Karpas-422 (cell line): ENCODE measurements around the gene D2HGDH. TPM values are rescaled to one million over a fixed set of nuclear protein-coding genes. Genes with fewer than 3 reads are reported as not detected.

Experiments used
- DNase-seq: peaks from one replicate; pipeline ENCODE4 v3.0.0-alpha.2; 2015
- H2AFZ ChIP-seq: fragments of 200-600 bp; sonication (generic); 2 replicates; pipeline ENCODE4 v1.6.1; 2014; ENCODE audit warnings: antibody characterized with exemption, low read length, mixed read lengths
- H3K27ac ChIP-seq: fragments of 200-600 bp; sonication (generic); 2 replicates; pipeline ENCODE4 v1.5.1; 2014; ENCODE audit warnings: mild to moderate bottlenecking, low read length, moderate library complexity
- H3K27me3 ChIP-seq: fragments of 200-600 bp; sonication (generic); 2 replicates; pipeline ENCODE4 v1.6.1; 2014; ENCODE audit warnings: low read length, mixed read lengths
- H3K36me3 ChIP-seq: fragments of 200-600 bp; sonication (generic); 2 replicates; pipeline ENCODE4 v1.6.1; 2014; ENCODE audit warnings: low read length, mixed read lengths; ENCODE audit not compliant: insufficient read depth
- H3K4me1 ChIP-seq: fragments of 200-600 bp; sonication (generic); 2 replicates; pipeline ENCODE4 v1.6.1; 2014; ENCODE audit warnings: mild to moderate bottlenecking, low read length, mixed read lengths
- H3K4me2 ChIP-seq: fragments of 200-600 bp; sonication (generic); 2 replicates; pipeline ENCODE4 v1.6.1; 2014; ENCODE audit warnings: low read length, low read depth, mild to moderate bottlenecking; ENCODE audit not compliant: poor library complexity, severe bottlenecking
- H3K4me3 ChIP-seq: fragments of 200-600 bp; sonication (generic); 2 replicates; pipeline ENCODE4 v1.5.1; 2014; ENCODE audit warnings: mild to moderate bottlenecking, antibody characterized with exemption, low read length, mixed read lengths
- H3K79me2 ChIP-seq: fragments of 200-600 bp; sonication (generic); 2 replicates; pipeline ENCODE4 v1.6.1; 2014; ENCODE audit warnings: mild to moderate bottlenecking, low read length, mixed read lengths
- H3K9ac ChIP-seq: fragments of 200-600 bp; sonication (generic); 2 replicates; pipeline ENCODE4 v1.6.0; 2014; ENCODE audit warnings: low read length
- H3K9me2 ChIP-seq: fragments of 200-600 bp; sonication (generic), shearing (Covaris generic); replicated peaks from 2 replicates; pipeline ENCODE4 v1.6.0; 2014; ENCODE audit warnings: mild to moderate bottlenecking, low read length, moderate library complexity; ENCODE audit not compliant: insufficient read depth
- H3K9me3 ChIP-seq: fragments of 300-700, 200-600 bp; sonication (generic); 2 replicates; pipeline ENCODE4 v1.6.1; 2014; ENCODE audit warnings: low read length, mixed read lengths
- H4K20me1 ChIP-seq: fragments of 200-600 bp; sonication (generic); 2 replicates; pipeline ENCODE4 v1.6.1; 2014; ENCODE audit warnings: mild to moderate bottlenecking, antibody characterized with exemption, low read length, low read depth; ENCODE audit not compliant: insufficient read depth
- total RNA-seq: library from RNA; depleted of rRNA; stranded (reverse); fragments of >200 nt; shearing (Covaris generic); gene quantifications from 2 replicates; pipeline ENCODE4 v1.2.3, GENCODE V29; 2014; ENCODE audit warnings: low replicate concordance

The D2HGDH gene
- total RNA-seq, 1 experiment from 2014 or later, result 21.2 TPM

GRCh38 chr2:241721852-241722251, 12.6 kb upstream of the D2HGDH start:
- no peak for DNase-seq

DNA sequence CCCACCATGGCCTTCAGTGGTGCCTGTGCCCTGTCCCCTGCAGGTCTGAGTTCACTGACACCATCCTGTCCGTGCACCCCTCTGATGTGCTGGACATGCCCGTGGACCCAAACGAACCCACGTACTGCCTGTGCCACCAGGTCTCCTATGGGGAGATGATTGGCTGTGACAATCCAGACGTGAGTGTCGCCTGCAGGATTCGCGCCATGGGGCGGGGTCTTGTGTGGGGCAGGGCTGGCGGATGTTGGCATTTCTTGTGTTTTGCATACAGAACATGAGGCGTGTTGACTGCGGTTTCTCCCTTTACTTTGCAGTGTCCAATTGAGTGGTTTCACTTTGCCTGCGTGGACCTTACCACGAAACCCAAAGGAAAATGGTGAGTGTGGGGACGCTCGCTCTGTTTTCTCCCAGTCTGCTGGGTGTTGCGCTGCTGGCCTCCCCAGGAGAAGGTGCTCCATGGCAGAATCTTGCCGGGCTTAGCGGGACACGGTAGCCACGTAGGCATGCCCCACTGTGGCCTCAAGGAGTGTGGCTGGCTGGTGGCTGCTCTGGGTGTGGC, 11.5 kb upstream of the D2HGDH start:
- Histone ChIP-seq H2AFZ (no peak overlapping the region), H3K79me2 (no peaks in the 10 kb centered on the region), H3K27me3 (no peaks in the 10 kb centered on the region), H4K20me1 (no peaks in the 10 kb centered on the region), H3K9me2 (no peaks in the 10 kb centered on the region), H3K9ac (no peak overlapping the region), H3K36me3 (peaks cover 31% of the 10 kb centered on the region), H3K9me3 (no peaks in the 10 kb centered on the region; the same call in 1 of the 2 replicates), H3K4me2 (no peak overlapping the region), H3K4me3 (no peak overlapping the region), H3K27ac (no peak overlapping the region), H3K4me1 (no peaks in the 10 kb centered on the region)
- DNase-seq, result no peak

More at GRCh38 chr2:241721852-241722251, 12.6 kb upstream of the D2HGDH start:
- Histone ChIP-seq H3K27me3 (no peaks in the 10 kb centered on the region), H3K4me3 (no peak overlapping the region), H3K4me2 (no peak overlapping the region), H3K36me3 (peaks cover 31% of the 10 kb centered on the region), H2AFZ (no peak overlapping the region), H3K79me2 (no peaks in the 10 kb centered on the region), H3K4me1 (no peaks in the 10 kb centered on the region), H3K9me2 (no peaks in the 10 kb centered on the region), H4K20me1 (no peaks in the 10 kb centered on the region), H3K9ac (no peak overlapping the region), H3K27ac (no peak overlapping the region), H3K9me3 (no peaks in the 10 kb centered on the region; the same call in 1 of the 2 replicates)

- Histone ChIP-seq H3K4me1 (no peaks in the 10 kb centered on the region), H3K9me3 (no peaks in the 10 kb centered on the region; the same call in 1 of the 2 replicates), H3K27me3 (no peaks in the 10 kb centered on the region), H3K4me2 (no peak overlapping the region), H3K4me3 (no peak overlapping the region), H3K27ac (no peak overlapping the region), H4K20me1 (no peaks in the 10 kb centered on the region), H3K9me2 (no peaks in the 10 kb centered on the region), H3K9ac (no peak overlapping the region), H3K36me3 (peaks cover 28% of the 10 kb centered on the region), H3K79me2 (no peaks in the 10 kb centered on the region), H2AFZ (no peak overlapping the region)
- peak; percentile 56 for DNase-seq
Measured at GRCh38 chr2:241724259-241724974, 10.0 kb upstream of the D2HGDH start.

- Histone ChIP-seq H3K79me2 (no peaks in the 10 kb centered on the region), H3K9ac (no peak overlapping the region), H4K20me1 (no peaks in the 10 kb centered on the region), H3K4me2 (no peak overlapping the region), H2AFZ (no peak overlapping the region), H3K4me3 (no peak overlapping the region), H3K36me3 (peaks cover 21% of the 10 kb centered on the region), H3K27me3 (no peaks in the 10 kb centered on the region), H3K9me3 (no peaks in the 10 kb centered on the region; the same call in 1 of the 2 replicates), H3K27ac (no peak overlapping the region), H3K9me2 (no peaks in the 10 kb centered on the region), H3K4me1 (no peaks in the 10 kb centered on the region)
- DNase-seq, result no peak
Measured at GRCh38 chr2:241724975-241725870, 9.2 kb upstream of the D2HGDH start.

GRCh38 chr2:241726459-241726858, 8.0 kb upstream of the D2HGDH start:
- no peak overlapping the region for H2AFZ ChIP-seq
- H3K9me3 ChIP-seq, result no peaks in the 10 kb centered on the region; the same call in 1 of the 2 replicates
- no peak for DNase-seq
- H3K9me2 ChIP-seq, result no peaks in the 10 kb centered on the region
- H4K20me1 ChIP-seq, result no peaks in the 10 kb centered on the region
- H3K36me3 ChIP-seq, result peaks cover 11% of the 10 kb centered on the region
- no peaks in the 10 kb centered on the region for H3K79me2 ChIP-seq
- H3K4me3 ChIP-seq, result no peak overlapping the region
- H3K4me1 ChIP-seq, result no peaks in the 10 kb centered on the region
- no peak overlapping the region for H3K9ac ChIP-seq
- no peak overlapping the region for H3K4me2 ChIP-seq
- no peaks in the 10 kb centered on the region for H3K27me3 ChIP-seq
- H3K27ac ChIP-seq, result no peak overlapping the region

DNA sequence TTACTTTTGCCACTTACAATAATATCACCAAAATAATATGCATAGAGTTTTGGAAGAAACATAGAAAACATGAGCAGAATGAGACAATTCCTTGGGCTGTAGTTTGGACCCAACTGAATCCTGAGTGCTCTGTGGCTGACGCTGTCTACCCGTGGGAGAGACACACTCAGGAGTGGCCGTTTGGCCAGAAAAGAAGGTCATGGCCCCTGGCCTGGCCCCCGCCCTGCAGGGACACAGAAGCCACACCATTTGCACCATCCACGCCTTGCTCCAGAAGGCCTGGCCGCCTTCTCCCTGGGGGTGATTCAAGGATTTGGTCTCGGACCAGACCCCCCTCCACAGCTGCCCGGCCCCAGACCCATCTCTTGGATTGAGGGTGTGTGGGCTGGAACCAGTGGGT, 6.4 kb upstream of the D2HGDH start:
- Histone ChIP-seq H3K27ac (no peak overlapping the region), H3K9me2 (no peaks in the 10 kb centered on the region), H3K9ac (no peak overlapping the region), H3K79me2 (no peaks in the 10 kb centered on the region), H4K20me1 (no peaks in the 10 kb centered on the region), H3K4me1 (no peaks in the 10 kb centered on the region), H3K36me3 (peaks cover 3% of the 10 kb centered on the region; the same call in 1 of the 2 replicates), H2AFZ (no peak overlapping the region), H3K9me3 (no peaks in the 10 kb centered on the region; the same call in 1 of the 2 replicates), H3K27me3 (no peaks in the 10 kb centered on the region), H3K4me2 (no peak overlapping the region), H3K4me3 (no peak overlapping the region)
- DNase-seq, result no peak

- Histone ChIP-seq H3K27me3 (no peaks in the 10 kb centered on the region), H3K27ac (no peak overlapping the region), H3K9me3 (no peaks in the 10 kb centered on the region), H3K36me3 (no peaks in the 10 kb centered on the region), H3K79me2 (no peaks in the 10 kb centered on the region), H4K20me1 (no peaks in the 10 kb centered on the region), H3K9ac (no peak overlapping the region), H3K4me2 (no peak overlapping the region), H3K4me1 (no peaks in the 10 kb centered on the region), H2AFZ (no peak overlapping the region), H3K9me2 (no peaks in the 10 kb centered on the region), H3K4me3 (no peak overlapping the region)
- DNase-seq, result no peak
Measured at GRCh38 chr2:241728627-241729026, 5.8 kb upstream of the D2HGDH start.

DNA sequence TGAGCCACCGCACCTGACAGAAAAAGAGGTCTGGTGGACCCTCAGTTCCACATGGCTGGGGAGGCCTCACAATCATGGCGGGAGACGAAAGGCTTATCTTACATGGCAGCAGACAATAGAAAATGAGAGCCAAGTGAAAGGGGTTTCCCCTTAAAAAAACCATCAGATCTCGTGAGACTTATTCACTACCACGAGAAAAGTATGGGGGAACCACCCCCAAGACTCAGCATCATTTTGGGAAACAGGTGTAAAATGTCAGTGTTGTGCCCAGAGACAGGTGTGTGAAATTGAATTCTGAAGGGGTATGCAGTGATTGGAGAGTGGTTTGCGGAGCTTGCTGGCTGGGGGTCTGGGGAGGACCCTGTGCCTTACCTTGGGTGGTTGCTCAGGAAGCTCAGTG, 4.6 kb upstream of the D2HGDH start:
- no peak overlapping the region for H3K4me3 ChIP-seq
- DNase-seq, result no peak

More for the DNA sequence above, 4.6 kb upstream of the D2HGDH start:
- no peaks in the 10 kb centered on the region for H3K9me3 ChIP-seq
- no peak overlapping the region for H3K27ac ChIP-seq
- H3K27me3 ChIP-seq, result no peaks in the 10 kb centered on the region
- no peak overlapping the region for H3K4me2 ChIP-seq
- peaks cover 3% of the 10 kb centered on the region for H3K79me2 ChIP-seq
- H3K36me3 ChIP-seq, result no peaks in the 10 kb centered on the region
- H3K9me2 ChIP-seq, result no peaks in the 10 kb centered on the region
- H3K9ac ChIP-seq, result no peak overlapping the region
- no peaks in the 10 kb centered on the region for H4K20me1 ChIP-seq
- H3K4me1 ChIP-seq, result peaks cover 5% of the 10 kb centered on the region
- H2AFZ ChIP-seq, result no peak overlapping the region
